Activated CD8-positive, alpha-beta memory T cell treated with anti-CD3 and anti-CD28 coated beads, Interleukin-2, amount 50 U/mL, for 4 hours (primary cell): Measurements from ENCODE around the gene FADD.
"Not testable (repeated sequence)": the region's sequence is repeated elsewhere in the genome, so short reads cannot be mapped to it uniquely, and the experiment has no call there.

Experiments
- DNase-seq: peaks from one replicate; pipeline ENCODE4 v3.0.0-alpha.2; 2020

Gene FADD

GRCh38 chr11:70205766-70206165 is 2.7 kb downstream of the FADD start:
- no peak for DNase-seq

GRCh38 chr11:70206226-70206981 is 3.3 kb downstream of the FADD start:
- DNase-seq, result no peak

GRCh38 chr11:70206982-70207376 is 3.9 kb downstream of the FADD start:
- DNase-seq, result no peak

GRCh38 chr11:70207531-70208131 is 4.5 kb downstream of the FADD start:
- no peak for DNase-seq

- DNase-seq, result no peak
These were observed 6.4 kb downstream of the FADD start for GRCh38 chr11:70209391-70209912.

- DNase-seq, result no peak
These were observed 7.0 kb downstream of the FADD start for GRCh38 chr11:70210051-70210501.

GRCh38 chr11:70210530-70210929 is 7.4 kb downstream of the FADD start:
- no peak for DNase-seq

- DNase-seq, result no peak
These were observed 9.2 kb downstream of the FADD start for GRCh38 chr11:70212227-70212811.

GRCh38 chr11:70217388-70217787 is 14.3 kb downstream of the FADD start:
- not testable (repeated sequence) for DNase-seq

GRCh38 chr11:70218076-70218475 is 15.0 kb downstream of the FADD start:
- not testable (repeated sequence) for DNase-seq

GRCh38 chr11:70220136-70220535 is 17.0 kb downstream of the FADD start:
- DNase-seq, result no peak

- DNase-seq, result no peak
These were observed 17.8 kb downstream of the FADD start for GRCh38 chr11:70220920-70221319.

GRCh38 chr11:70225681-70226177 is 22.6 kb downstream of the FADD start:
- no peak for DNase-seq

GRCh38 chr11:70226183-70226582 is 23.1 kb downstream of the FADD start:
- DNase-seq, result no peak

GRCh38 chr11:70226967-70227366 is 23.9 kb downstream of the FADD start:
- no peak for DNase-seq

- DNase-seq, result no peak
These were observed 26.6 kb downstream of the FADD start for GRCh38 chr11:70229737-70230136.

GRCh38 chr11:70230151-70230839 is 27.2 kb downstream of the FADD start:
- DNase-seq, result no peak

GRCh38 chr11:70230840-70231710 is 28.0 kb downstream of the FADD start:
- DNase-seq, result no peak

- no peak for DNase-seq
These were observed 29.9 kb downstream of the FADD start for GRCh38 chr11:70233034-70233433.

GRCh38 chr11:70233511-70233934 is 30.4 kb downstream of the FADD start:
- no peak for DNase-seq

GRCh38 chr11:70233962-70234361 is 30.9 kb downstream of the FADD start:
- DNase-seq, result no peak

GRCh38 chr11:70240337-70240736 is 37.2 kb downstream of the FADD start:
- DNase-seq, result no peak
